ENCODE data around the gene TAPBP.
A peak's percentile ranks its signal among the peaks of the same experiment; 100 is the strongest.

TAPBP gene

GRCh38 chr6:33319939-33320314 lies 6.0 kb upstream of the TAPBP start:
- H3K4me1 ChIP-seq (ENCODE audit: control insufficient read depth, insufficient read depth, low read length, unreplicated experiment), result peaks cover 41% of the 10 kb centered on the region
- peak overlapping the region; percentile 92 for H3K27ac ChIP-seq (ENCODE audit: low read depth, low read length)
- H3K36me3 ChIP-seq (ENCODE audit: insufficient read depth, low read length), result peaks cover 10% of the 10 kb centered on the region; the same call in 1 of the 2 replicates
- H3K79me2 ChIP-seq (ENCODE audit: control insufficient read depth, insufficient read depth, low read length, unreplicated experiment), result peaks cover 37% of the 10 kb centered on the region
- H2AFZ ChIP-seq (ENCODE audit: low read length, unreplicated experiment), result no peak overlapping the region
- peak overlapping the region; percentile 43 for H3K4me3 ChIP-seq (ENCODE audit: low read depth, low read length)
- H3K27me3 ChIP-seq (ENCODE audit: insufficient read depth, low read length), result no peaks in the 10 kb centered on the region

- Histone ChIP-seq H3K79me2 (ENCODE audit: control insufficient read depth, insufficient read depth, low read length, unreplicated experiment) (peaks cover 47% of the 10 kb centered on the region), H3K4me1 (ENCODE audit: control insufficient read depth, insufficient read depth, low read length, unreplicated experiment) (peaks cover 46% of the 10 kb centered on the region), H3K36me3 (ENCODE audit: insufficient read depth, low read length) (peaks cover 10% of the 10 kb centered on the region; the same call in 1 of the 2 replicates), H3K27ac (ENCODE audit: low read depth, low read length) (peak overlapping the region; percentile 77), H2AFZ (ENCODE audit: low read length, unreplicated experiment) (no peak overlapping the region), H3K27me3 (ENCODE audit: insufficient read depth, low read length) (no peaks in the 10 kb centered on the region), H3K4me3 (ENCODE audit: low read depth, low read length) (peak overlapping the region; percentile 83)
Observed at GRCh38 chr6:33318426-33319073, 4.7 kb upstream of the TAPBP start.

- H3K27ac ChIP-seq (ENCODE audit: low read depth, low read length), result peak within 1 kb of the TSS; percentile 77
- H3K27me3 ChIP-seq (ENCODE audit: insufficient read depth, low read length), result no peaks in the 10 kb centered on the region
- peak within 1 kb of the TSS; percentile 83 for H3K4me3 ChIP-seq (ENCODE audit: low read depth, low read length)
- no peak within 1 kb of the TSS for H2AFZ ChIP-seq (ENCODE audit: low read length, unreplicated experiment)
- peaks cover 10% of the 10 kb centered on the region; the same call in 1 of the 2 replicates for H3K36me3 ChIP-seq (ENCODE audit: insufficient read depth, low read length)
- peaks cover 54% of the 10 kb centered on the region for H3K79me2 ChIP-seq (ENCODE audit: control insufficient read depth, insufficient read depth, low read length, unreplicated experiment)
- H3K4me1 ChIP-seq (ENCODE audit: control insufficient read depth, insufficient read depth, low read length, unreplicated experiment), result peaks cover 46% of the 10 kb centered on the region
Observed at GRCh38 chr6:33317669-33318425, 4.0 kb upstream of the TAPBP start, which contains the start of gene ZBTB22. Gene ZBTB22 (minus strand): TSS chr6:33317744. CDS start chr6:33316916, 828 bp downstream.

- Histone ChIP-seq H3K79me2 (ENCODE audit: control insufficient read depth, insufficient read depth, low read length, unreplicated experiment) (peaks cover 56% of the 10 kb centered on the region), H3K27me3 (ENCODE audit: insufficient read depth, low read length) (no peaks in the 10 kb centered on the region), H3K4me3 (ENCODE audit: low read depth, low read length) (peak overlapping the region; percentile 83), H3K36me3 (ENCODE audit: insufficient read depth, low read length) (peaks cover 10% of the 10 kb centered on the region; the same call in 1 of the 2 replicates), H3K27ac (ENCODE audit: low read depth, low read length) (peak overlapping the region; percentile 77; the same call in 1 of the 2 replicates), H3K4me1 (ENCODE audit: control insufficient read depth, insufficient read depth, low read length, unreplicated experiment) (peaks cover 46% of the 10 kb centered on the region), H2AFZ (ENCODE audit: low read length, unreplicated experiment) (no peak overlapping the region)
Observed at GRCh38 chr6:33317419-33317668, 3.5 kb upstream of the TAPBP start.

GRCh38 chr6:33316603-33317418 lies 2.9 kb upstream of the TAPBP start:
- H3K4me1 ChIP-seq (ENCODE audit: control insufficient read depth, insufficient read depth, low read length, unreplicated experiment), result peaks cover 48% of the 10 kb centered on the region
- no peak overlapping the region for H3K27ac ChIP-seq (ENCODE audit: low read depth, low read length)
- H3K79me2 ChIP-seq (ENCODE audit: control insufficient read depth, insufficient read depth, low read length, unreplicated experiment), result peaks cover 56% of the 10 kb centered on the region
- H2AFZ ChIP-seq (ENCODE audit: low read length, unreplicated experiment), result no peak overlapping the region
- peaks cover 10% of the 10 kb centered on the region; the same call in 1 of the 2 replicates for H3K36me3 ChIP-seq (ENCODE audit: insufficient read depth, low read length)
- no peaks in the 10 kb centered on the region for H3K27me3 ChIP-seq (ENCODE audit: insufficient read depth, low read length)
- peak overlapping the region; percentile 62 for H3K4me3 ChIP-seq (ENCODE audit: low read depth, low read length)

- H3K4me3 ChIP-seq (ENCODE audit: low read depth, low read length), result no peak overlapping the region
- peaks cover 42% of the 10 kb centered on the region for H3K4me1 ChIP-seq (ENCODE audit: control insufficient read depth, insufficient read depth, low read length, unreplicated experiment)
- H3K36me3 ChIP-seq (ENCODE audit: insufficient read depth, low read length), result peaks cover 8% of the 10 kb centered on the region; the same call in 1 of the 2 replicates
- peaks cover 55% of the 10 kb centered on the region for H3K79me2 ChIP-seq (ENCODE audit: control insufficient read depth, insufficient read depth, low read length, unreplicated experiment)
- H3K27me3 ChIP-seq (ENCODE audit: insufficient read depth, low read length), result no peaks in the 10 kb centered on the region
- no peak overlapping the region for H3K27ac ChIP-seq (ENCODE audit: low read depth, low read length)
- H2AFZ ChIP-seq (ENCODE audit: low read length, unreplicated experiment), result no peak overlapping the region
Observed at GRCh38 chr6:33315793-33316602, 2.1 kb upstream of the TAPBP start.

- Histone ChIP-seq H2AFZ (ENCODE audit: low read length, unreplicated experiment) (no peak overlapping the region), H3K27ac (ENCODE audit: low read depth, low read length) (peak overlapping the region; percentile 93)
Observed at GRCh38 chr6:33314943-33315792, 1.3 kb upstream of the TAPBP start.

GRCh38 chr6:33314515-33314942 lies 651 bp upstream of the TAPBP start:
- no peaks in the 10 kb centered on the region for H3K27me3 ChIP-seq (ENCODE audit: insufficient read depth, low read length)
- H3K79me2 ChIP-seq (ENCODE audit: control insufficient read depth, insufficient read depth, low read length, unreplicated experiment), result peaks cover 51% of the 10 kb centered on the region
- H2AFZ ChIP-seq (ENCODE audit: low read length, unreplicated experiment), result no peak overlapping the region
- H3K4me1 ChIP-seq (ENCODE audit: control insufficient read depth, insufficient read depth, low read length, unreplicated experiment), result peaks cover 29% of the 10 kb centered on the region
- H3K4me3 ChIP-seq (ENCODE audit: low read depth, low read length), result peak overlapping the region; percentile 97
- H3K36me3 ChIP-seq (ENCODE audit: insufficient read depth, low read length), result peaks cover 4% of the 10 kb centered on the region; the same call in 1 of the 2 replicates
- H3K27ac ChIP-seq (ENCODE audit: low read depth, low read length), result peak overlapping the region; percentile 93

More at GRCh38 chr6:33314943-33315792, 1.3 kb upstream of the TAPBP start:
- H3K27me3 ChIP-seq (ENCODE audit: insufficient read depth, low read length), result no peaks in the 10 kb centered on the region
- H3K4me1 ChIP-seq (ENCODE audit: control insufficient read depth, insufficient read depth, low read length, unreplicated experiment), result peaks cover 36% of the 10 kb centered on the region
- peaks cover 55% of the 10 kb centered on the region for H3K79me2 ChIP-seq (ENCODE audit: control insufficient read depth, insufficient read depth, low read length, unreplicated experiment)
- peak overlapping the region; percentile 97 for H3K4me3 ChIP-seq (ENCODE audit: low read depth, low read length)
- peaks cover 6% of the 10 kb centered on the region; the same call in 1 of the 2 replicates for H3K36me3 ChIP-seq (ENCODE audit: insufficient read depth, low read length)

GRCh38 chr6:33313105-33313708 lies 671 bp downstream of the TAPBP start:
- Histone ChIP-seq H3K27me3 (ENCODE audit: insufficient read depth, low read length) (no peaks in the 10 kb centered on the region), H3K36me3 (ENCODE audit: insufficient read depth, low read length) (peaks cover 3% of the 10 kb centered on the region; the same call in 1 of the 2 replicates), H2AFZ (ENCODE audit: low read length, unreplicated experiment) (no peak overlapping the region), H3K4me1 (ENCODE audit: control insufficient read depth, insufficient read depth, low read length, unreplicated experiment) (peaks cover 16% of the 10 kb centered on the region), H3K27ac (ENCODE audit: low read depth, low read length) (peak overlapping the region; percentile 93), H3K4me3 (ENCODE audit: low read depth, low read length) (peak overlapping the region; percentile 97), H3K79me2 (ENCODE audit: control insufficient read depth, insufficient read depth, low read length, unreplicated experiment) (peaks cover 50% of the 10 kb centered on the region)
